Sigmoid colon (tissue), 7 donors: Measurements from ENCODE around the gene DDX1. TPM values are rescaled to one million over a fixed set of nuclear protein-coding genes. Genes with fewer than 3 reads are reported as not detected.

Experiments used
- DNase-seq: peaks from one replicate; pipeline ENCODE4 v3.0.0-alpha.2; 2019
- H3K27ac ChIP-seq, 4 donors: fragments of 200-600 bp; sonication (generic); one replicate each; pipeline ENCODE4 v1.5.1; 2016 to 2019; ENCODE audit warnings: mild to moderate bottlenecking in 1 of 4
- H3K27me3 ChIP-seq, 3 donors: fragments of 200-600 bp; sonication (generic); one replicate each; pipeline ENCODE4 v1.5.1; 2019; ENCODE audit warnings: mild to moderate bottlenecking in 1 of 3
- H3K36me3 ChIP-seq, 4 donors: fragments of 200-600 bp; sonication (generic); one replicate each; pipeline ENCODE4 v1.5.1; 2016 to 2019
- H3K4me1 ChIP-seq, 4 donors: fragments of 200-600 bp; sonication (generic); one replicate each; pipeline ENCODE4 v1.5.1; 2017 to 2019
- H3K4me3 ChIP-seq, 4 donors: fragments of 200-600 bp; sonication (generic); one replicate each; pipeline ENCODE4 v1.5.1; 2017 to 2019; ENCODE audit warnings: mild to moderate bottlenecking in 2 of 4, moderate library complexity in 1 of 4
- H3K9me3 ChIP-seq, 4 donors: fragments of 200-600 bp in 3 of 4; sonication (generic) in 3 of 4; one replicate each; pipeline versions ENCODE4 v1.5.1 to v1.6.1; 2013 to 2019
- EP300 ChIP-seq, 4 donors: sonication (generic); formaldehyde crosslinking; IDR thresholded peaks; one replicate each; pipeline ENCODE4 v1.6.1; 2017; ENCODE audit warnings: antibody characterized with exemption in 4 of 4
- POLR2A ChIP-seq, 2 donors: fragments of 450-650 bp; IDR thresholded peaks; one replicate each; pipeline ENCODE4 v1.6.1; 2016; ENCODE audit warnings: antibody characterized with exemption in 2 of 2, mild to moderate bottlenecking in 2 of 2, moderate library complexity in 2 of 2
- POLR2AphosphoS5 ChIP-seq, 4 donors: sonication (generic); formaldehyde crosslinking; IDR thresholded peaks; one replicate each; pipeline ENCODE4 v1.6.1; 2017; ENCODE audit warnings: antibody characterized with exemption in 4 of 4
- WGBS, 2 donors: extraction: QIAGEN DNeasy Blood & Tissue Kit; methylation state at CpG; one replicate each; pipeline ENCODE4 v1.1.7; 2013; 5-methylcytosine and 5-hydroxymethylcytosine counted together
- intact Hi-C: fragments of 100-400 bp; cut with DNase I; formaldehyde crosslinking; loops from one replicate; pipeline ENCODE4 v1.15.1; 2023
- polyA plus RNA-seq, 3 donors: library from polyadenylated mRNA; stranded (reverse); fragments of 200-250 nt; gene quantifications; one replicate each; pipeline ENCODE4 v1.2.3, GENCODE V29; 2013
- total RNA-seq, 4 donors: library from RNA; depleted of rRNA; stranded (reverse); fragments of >200 nt; gene quantifications; one replicate each; pipeline ENCODE4 v1.1.0, GENCODE V29; 2016
- TF ChIP-seq, protein P1 (sequence below), 4 experiments: fragments of 450-650 bp in 3 of 4; fragments of 200-600 bp in 1 of 4; IDR thresholded peaks; one replicate each; pipeline ENCODE4 v1.5.1; 2016 to 2019; ENCODE audit warnings: antibody characterized with exemption in 4 of 4, mild to moderate bottlenecking in 3 of 4, moderate library complexity in 2 of 4
- donor health status: healthy with polysubstance abuse.
- donor health status: Bipolar disorder and iron deficiency.
- donor health status: healthy.

The DDX1 gene
- total and polyA plus RNA-seq, 7 donors = 59.2 to 104 (median 67.9) TPM

DNA sequence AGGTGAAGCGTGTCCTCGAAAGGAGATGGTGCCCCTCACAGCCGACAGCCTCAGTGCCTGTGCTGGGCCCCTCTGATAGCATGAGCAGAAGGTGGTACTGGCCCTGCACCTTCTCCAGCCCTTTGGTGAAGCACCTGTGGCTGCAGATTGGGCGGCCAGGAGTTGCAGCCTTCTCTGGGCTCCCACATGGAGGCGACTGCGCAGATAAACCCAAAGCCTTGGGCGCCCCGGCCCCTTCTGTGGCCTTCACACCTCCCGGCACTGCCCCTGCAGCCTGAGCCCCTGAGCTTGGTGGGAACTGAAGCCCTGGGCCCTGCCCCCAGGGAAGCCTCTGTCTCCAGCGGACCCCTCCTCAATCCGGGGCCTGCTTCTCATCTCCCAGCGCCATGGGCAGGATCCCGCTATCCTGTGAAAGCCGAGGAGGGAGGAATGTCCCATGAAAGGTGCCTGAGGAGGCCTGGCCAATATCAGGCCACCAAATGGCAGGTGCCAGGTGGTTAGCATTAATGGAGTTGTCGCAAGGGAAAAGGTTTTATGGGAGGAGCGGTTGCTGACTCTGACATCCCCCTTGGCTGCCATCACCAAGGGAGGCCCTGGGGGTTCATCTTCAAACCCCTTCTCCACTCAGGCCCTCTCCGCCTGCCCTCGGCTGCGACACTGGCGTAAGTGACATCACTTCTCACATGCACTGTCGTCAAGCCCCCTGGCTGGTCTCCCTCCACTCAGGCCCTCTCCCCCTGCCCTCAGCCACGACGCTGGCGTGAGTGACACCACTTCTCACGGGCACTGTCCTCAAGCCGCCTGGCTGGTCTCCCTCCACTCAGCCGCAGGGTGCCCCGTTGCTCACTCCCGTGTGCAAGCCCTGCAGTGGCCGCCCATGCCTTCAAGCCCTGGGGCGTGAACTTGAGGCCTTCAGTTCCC is 62.4 kb downstream of the DDX1 start:
- H3K36me3 ChIP-seq = no peaks in the 10 kb centered on the region
- H3K27ac ChIP-seq = no peak overlapping the region
- no peaks in the 10 kb centered on the region for H3K4me1 ChIP-seq
- 93 to 94% methylated on average over 31 of the region's 31 CpGs for WGBS, 2 donors
- no peak overlapping the region for H3K4me3 ChIP-seq
- TF ChIP-seq POLR2AphosphoS5 (IDR thresholded peaks at IDR 0.05) = no peak
- TF ChIP-seq, protein P1, sequence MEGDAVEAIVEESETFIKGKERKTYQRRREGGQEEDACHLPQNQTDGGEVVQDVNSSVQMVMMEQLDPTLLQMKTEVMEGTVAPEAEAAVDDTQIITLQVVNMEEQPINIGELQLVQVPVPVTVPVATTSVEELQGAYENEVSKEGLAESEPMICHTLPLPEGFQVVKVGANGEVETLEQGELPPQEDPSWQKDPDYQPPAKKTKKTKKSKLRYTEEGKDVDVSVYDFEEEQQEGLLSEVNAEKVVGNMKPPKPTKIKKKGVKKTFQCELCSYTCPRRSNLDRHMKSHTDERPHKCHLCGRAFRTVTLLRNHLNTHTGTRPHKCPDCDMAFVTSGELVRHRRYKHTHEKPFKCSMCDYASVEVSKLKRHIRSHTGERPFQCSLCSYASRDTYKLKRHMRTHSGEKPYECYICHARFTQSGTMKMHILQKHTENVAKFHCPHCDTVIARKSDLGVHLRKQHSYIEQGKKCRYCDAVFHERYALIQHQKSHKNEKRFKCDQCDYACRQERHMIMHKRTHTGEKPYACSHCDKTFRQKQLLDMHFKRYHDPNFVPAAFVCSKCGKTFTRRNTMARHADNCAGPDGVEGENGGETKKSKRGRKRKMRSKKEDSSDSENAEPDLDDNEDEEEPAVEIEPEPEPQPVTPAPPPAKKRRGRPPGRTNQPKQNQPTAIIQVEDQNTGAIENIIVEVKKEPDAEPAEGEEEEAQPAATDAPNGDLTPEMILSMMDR (IDR thresholded peaks at IDR 0.05) = no peak
- TF ChIP-seq EP300 (IDR thresholded peaks at IDR 0.05) = no peak
- TF ChIP-seq POLR2A (IDR thresholded peaks at IDR 0.05) = no peak
- intact Hi-C loops = no loop called here
- no peaks in the 10 kb centered on the region for H3K27me3 ChIP-seq
- no peaks in the 10 kb centered on the region for H3K9me3 ChIP-seq
- DNase-seq = no peak

DNA sequence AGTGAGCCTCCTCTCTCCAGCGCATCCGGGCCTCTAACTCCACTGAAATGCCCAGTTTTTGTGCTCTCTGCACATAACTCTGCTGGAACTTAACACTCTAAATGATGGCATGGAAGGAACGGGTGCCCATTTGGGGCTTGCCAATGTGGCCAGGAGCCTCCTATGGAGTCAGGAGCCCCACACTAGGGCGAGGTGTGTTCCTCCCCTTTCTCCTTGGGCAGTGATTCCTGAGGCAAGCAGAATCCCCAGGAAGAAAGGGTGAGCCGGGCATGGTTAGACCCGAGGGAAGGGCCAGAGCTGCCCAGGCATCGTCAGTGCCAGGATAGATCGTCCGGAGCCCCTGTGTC is 63.0 kb downstream of the DDX1 start:
- WGBS, 2 donors = 89 to 93% methylated on average over 9 of the region's 9 CpGs
- Histone ChIP-seq H3K36me3 (no peaks in the 10 kb centered on the region), H3K27me3 (no peaks in the 10 kb centered on the region), H3K27ac (no peak overlapping the region), H3K4me3 (no peak overlapping the region), H3K9me3 (no peaks in the 10 kb centered on the region), H3K4me1 (no peaks in the 10 kb centered on the region)
- intact Hi-C loops = no loop called here
- DNase-seq = no peak
- no peak for TF ChIP-seq POLR2A (IDR thresholded peaks at IDR 0.05)
- TF ChIP-seq EP300 (IDR thresholded peaks at IDR 0.05) = no peak
- TF ChIP-seq, protein P1 (IDR thresholded peaks at IDR 0.05) = no peak
- TF ChIP-seq POLR2AphosphoS5 (IDR thresholded peaks at IDR 0.05) = no peak

DNA sequence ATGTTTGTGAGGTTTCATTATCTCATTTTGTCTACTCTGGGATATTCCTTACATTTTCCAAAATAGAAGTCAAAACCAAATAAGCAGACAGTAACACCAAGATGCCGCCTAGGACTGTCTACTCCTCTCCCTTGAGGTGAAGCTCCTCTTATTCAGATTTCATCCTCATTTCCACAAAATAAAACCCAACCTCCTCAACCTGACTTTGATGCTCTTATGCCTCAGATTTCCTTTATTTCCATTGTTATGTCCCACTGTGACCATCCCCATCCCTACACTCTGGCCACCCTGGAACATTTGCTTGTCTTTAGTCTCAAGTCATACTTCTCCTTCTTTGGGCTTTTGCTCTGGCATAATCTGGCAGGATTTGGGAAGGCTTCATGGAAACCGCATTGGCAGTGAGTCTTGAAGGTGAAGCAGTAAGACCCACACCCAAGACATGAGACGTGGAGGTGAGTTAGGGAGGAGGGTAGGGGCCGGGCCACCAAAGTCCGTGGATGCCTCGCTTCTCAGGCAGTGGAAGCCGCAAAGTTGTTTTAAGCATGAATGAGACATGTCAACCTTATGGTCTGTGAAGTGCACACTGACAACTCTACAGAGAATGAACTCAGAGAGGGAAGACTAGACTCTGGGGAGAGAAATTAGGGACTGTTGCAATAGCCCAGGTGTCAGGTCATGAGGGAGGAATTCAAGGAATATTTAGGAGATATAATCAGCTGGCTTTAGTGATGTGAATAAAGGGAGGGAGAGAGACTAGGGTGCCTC is 63.6 kb downstream of the DDX1 start:
- no peaks in the 10 kb centered on the region for H3K4me1 ChIP-seq
- no peaks in the 10 kb centered on the region for H3K36me3 ChIP-seq
- 94 to 95% methylated on average over 7 of the region's 7 CpGs for WGBS, 2 donors
- no peak for TF ChIP-seq EP300 (IDR thresholded peaks at IDR 0.05)
- no peak for TF ChIP-seq POLR2A (IDR thresholded peaks at IDR 0.05)
- TF ChIP-seq POLR2AphosphoS5 (IDR thresholded peaks at IDR 0.05) = no peak
- TF ChIP-seq, protein P1 (IDR thresholded peaks at IDR 0.05) = no peak
- intact Hi-C loops = no loop called here
- H3K27me3 ChIP-seq = no peaks in the 10 kb centered on the region
- no peak overlapping the region for H3K27ac ChIP-seq
- no peak for DNase-seq
- no peaks in the 10 kb centered on the region for H3K9me3 ChIP-seq
- no peak overlapping the region for H3K4me3 ChIP-seq

GRCh38 chr2:15656090-15656489 is 64.4 kb downstream of the DDX1 start:
- Histone ChIP-seq H3K4me3 (no peak overlapping the region), H3K9me3 (no peaks in the 10 kb centered on the region), H3K27me3 (no peaks in the 10 kb centered on the region), H3K36me3 (no peaks in the 10 kb centered on the region), H3K4me1 (no peaks in the 10 kb centered on the region), H3K27ac (no peak overlapping the region)
- 93 to 95% methylated on average over 8 of the region's 8 CpGs for WGBS, 2 donors
- TF ChIP-seq POLR2A (IDR thresholded peaks at IDR 0.05) (no peak), EP300 (IDR thresholded peaks at IDR 0.05) (no peak)
- no peak for DNase-seq
- intact Hi-C loops = no loop called here

DNA sequence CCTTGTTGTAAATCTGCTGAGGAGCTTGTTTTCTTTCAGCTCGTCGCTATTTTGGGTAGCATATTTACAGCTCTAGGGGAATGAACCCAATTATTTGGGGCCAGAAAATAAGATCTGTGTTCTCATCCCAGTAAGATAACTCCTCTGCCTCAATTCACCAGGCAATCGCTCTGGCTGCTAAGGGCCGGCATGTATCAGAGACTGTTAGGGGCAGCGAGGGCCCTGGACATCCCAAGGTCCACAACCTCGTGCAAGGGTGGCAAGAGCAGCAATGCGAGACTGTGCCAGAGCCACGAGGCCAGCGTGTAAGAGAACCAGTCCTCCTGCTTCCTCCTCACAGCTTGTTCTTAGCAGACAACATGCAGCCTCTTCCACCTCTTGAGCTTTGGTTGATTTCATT is 66.1 kb downstream of the DDX1 start:
- TF ChIP-seq POLR2A (IDR thresholded peaks at IDR 0.05) = no peak
- TF ChIP-seq, protein P1 (IDR thresholded peaks at IDR 0.05) = no peak
- TF ChIP-seq EP300 (IDR thresholded peaks at IDR 0.05) = no peak
- TF ChIP-seq POLR2AphosphoS5 (IDR thresholded peaks at IDR 0.05) = no peak
- no peak overlapping the region for H3K27ac ChIP-seq
- H3K9me3 ChIP-seq = no peaks in the 10 kb centered on the region
- H3K4me1 ChIP-seq = no peaks in the 10 kb centered on the region
- intact Hi-C loops = no loop called here
- 89 to 92% methylated on average over 9 of the region's 9 CpGs for WGBS, 2 donors
- H3K36me3 ChIP-seq = no peaks in the 10 kb centered on the region
- no peak overlapping the region for H3K4me3 ChIP-seq
- no peak for DNase-seq
- H3K27me3 ChIP-seq = no peaks in the 10 kb centered on the region
